LoVo (cell line): ENCODE results near the gene TMEM214.
A peak's percentile ranks its signal among the peaks of the same experiment; 100 is the strongest.

Experiments
- DNase-seq: peaks from one replicate; pipeline ENCODE4 v3.0.0-alpha.2; 2016; ENCODE audit warnings: low spot score

Gene TMEM214

DNA sequence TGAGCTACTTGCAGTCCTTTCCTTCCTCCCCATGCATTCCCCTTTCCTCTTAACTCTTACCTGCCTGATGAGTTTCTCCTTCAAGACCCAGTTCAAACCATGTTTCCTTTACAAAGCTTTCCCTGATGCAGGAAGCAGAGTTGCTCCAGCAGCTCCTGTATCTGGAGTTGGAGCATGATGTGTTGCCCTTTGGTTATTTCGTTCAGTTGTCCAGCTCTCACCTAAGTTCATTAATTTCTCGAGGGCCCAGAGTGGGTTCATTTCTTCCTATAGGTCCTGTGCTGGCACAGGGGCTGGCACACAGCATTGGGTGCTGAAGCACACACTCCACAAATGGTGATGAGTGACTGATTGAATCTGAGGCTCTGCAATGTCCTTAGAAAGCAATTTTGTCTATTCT lies 23.0 kb upstream of the TMEM214 start:
- no peak for DNase-seq

DNA sequence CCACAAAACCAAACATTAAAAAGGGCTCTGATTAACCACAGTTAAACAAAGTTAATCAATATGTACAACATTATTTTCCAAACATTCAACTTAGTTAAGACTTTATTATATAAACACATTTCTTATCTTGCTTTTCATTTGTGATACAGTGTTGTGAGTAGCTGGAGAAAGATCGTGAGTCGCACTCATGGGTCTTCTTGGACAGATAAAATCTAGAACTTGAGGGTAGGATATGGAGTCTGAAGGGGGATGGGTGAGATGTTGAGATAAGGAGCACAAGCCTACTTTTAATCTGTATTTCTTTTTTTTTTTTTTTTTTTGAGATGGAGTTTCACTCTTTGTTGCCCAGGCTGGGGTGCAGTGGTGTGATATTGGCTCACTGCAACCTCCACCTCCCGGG lies 22.6 kb upstream of the TMEM214 start:
- DNase-seq, result no peak

DNA sequence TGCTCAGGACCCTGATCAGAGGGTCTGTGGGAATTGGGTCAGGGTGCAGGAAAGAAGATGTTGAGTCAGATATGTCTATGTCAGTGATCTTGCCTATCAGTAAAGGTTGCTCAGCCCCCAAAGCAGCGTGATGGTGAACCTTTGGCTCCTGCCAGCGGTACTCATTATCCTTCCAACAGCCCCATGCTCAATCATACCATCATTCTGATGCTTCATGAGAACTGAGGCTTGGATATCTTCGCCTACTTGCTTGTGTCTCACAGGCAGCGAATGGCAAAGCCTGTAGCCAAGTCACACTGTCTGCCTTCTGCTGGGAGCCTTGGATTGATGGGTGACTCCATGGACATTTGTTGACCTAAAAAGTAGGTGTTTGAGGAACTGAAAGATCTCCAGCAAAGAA lies 19.0 kb upstream of the TMEM214 start:
- DNase-seq, result no peak

DNA sequence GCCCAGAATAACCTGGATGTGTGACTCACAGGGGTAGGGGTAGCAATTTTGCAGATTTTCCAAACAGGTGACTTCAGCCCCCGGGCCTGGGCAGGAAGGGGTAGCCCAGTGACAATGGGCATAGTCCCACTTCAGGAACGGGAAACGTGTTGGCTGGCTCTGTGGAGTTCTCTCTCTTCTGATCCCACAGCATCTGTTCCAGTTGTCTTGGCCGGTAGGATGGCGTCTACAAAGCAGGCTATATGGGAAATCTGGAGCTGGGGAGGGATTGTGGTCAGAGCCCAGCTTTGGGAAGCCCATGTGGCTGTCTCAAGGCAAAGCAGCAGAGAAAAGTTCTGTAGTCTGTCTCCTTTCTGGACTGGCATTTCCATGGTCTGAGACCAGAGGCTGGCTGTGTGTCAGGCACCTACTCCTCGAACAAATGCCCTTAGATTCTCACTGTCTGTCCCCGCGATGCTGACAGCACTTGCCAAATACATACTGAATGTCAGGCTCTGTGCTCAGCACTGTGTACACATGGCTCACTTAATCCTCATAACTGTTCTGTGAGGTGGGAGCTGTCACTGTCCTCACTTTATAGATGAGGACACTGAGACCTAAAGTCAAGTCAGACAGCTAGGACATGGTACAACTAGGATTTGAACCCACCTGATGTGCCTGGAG lies 17.9 kb upstream of the TMEM214 start:
- no peak for DNase-seq

DNA sequence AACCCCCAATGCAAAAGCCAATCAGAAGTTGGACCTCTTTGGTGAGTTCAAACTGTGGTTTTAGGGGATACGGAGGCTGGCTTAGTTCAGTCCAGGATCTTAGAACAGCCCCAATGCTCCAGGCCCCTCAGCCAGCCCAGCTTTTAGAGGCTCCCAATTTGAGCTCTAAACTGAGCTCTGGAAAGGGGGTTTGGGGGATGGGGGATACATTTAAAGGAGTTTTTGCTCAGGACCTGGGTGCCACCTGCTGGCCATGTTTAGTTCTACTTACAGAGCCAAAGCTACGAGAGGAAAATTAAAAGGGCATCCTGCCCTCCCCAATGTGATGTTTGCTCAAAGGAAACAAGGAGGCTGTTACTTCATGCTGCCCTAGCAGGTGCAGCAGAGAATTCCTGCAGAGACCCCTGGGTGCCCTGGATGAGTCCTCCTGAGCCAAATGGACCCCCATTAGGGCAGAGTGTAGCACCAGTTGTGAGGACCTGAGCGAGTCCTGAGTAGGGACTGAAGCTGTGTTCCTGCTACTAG lies 15.9 kb upstream of the TMEM214 start:
- peak; percentile 56 for DNase-seq

DNA sequence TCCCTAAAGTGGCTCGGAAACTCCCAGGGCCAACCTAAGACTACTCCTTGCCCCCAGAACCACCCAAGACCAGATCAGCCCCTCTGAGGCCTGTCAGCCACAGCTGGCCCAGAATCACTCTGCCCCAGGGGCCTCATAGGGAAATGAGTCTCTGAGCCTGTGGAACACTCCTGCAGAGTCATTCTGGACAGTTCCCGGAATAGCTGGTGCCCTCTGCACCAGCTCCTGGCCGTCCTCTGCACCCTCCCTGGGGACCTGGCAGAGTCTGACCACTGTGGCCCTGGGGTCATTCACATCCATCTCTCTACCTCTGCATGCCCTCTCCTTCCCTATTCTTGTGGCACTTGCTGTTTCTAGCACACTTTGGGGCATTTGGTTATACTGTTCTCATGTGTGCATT lies 14.6 kb upstream of the TMEM214 start:
- DNase-seq, result no peak

DNA sequence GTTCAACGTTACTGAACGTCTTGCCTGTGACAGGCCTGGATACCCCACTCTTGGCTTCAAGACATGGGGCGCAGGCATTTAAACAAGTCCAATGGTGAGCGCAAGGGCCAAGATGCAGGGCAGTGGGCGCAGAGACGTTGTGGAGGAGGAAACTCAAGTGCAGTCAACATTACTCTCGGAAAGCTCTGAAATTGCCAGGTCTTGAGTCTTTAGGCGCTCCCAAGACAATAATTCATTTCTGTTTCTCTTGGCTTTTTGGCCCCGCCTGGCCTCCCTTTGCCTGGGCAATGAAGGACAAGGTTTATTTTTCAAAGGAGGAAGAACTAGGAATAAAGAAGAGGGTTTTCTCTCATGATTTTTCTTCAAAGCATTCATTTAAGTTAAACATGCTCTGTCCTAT lies 13.3 kb upstream of the TMEM214 start:
- no peak for DNase-seq

DNA sequence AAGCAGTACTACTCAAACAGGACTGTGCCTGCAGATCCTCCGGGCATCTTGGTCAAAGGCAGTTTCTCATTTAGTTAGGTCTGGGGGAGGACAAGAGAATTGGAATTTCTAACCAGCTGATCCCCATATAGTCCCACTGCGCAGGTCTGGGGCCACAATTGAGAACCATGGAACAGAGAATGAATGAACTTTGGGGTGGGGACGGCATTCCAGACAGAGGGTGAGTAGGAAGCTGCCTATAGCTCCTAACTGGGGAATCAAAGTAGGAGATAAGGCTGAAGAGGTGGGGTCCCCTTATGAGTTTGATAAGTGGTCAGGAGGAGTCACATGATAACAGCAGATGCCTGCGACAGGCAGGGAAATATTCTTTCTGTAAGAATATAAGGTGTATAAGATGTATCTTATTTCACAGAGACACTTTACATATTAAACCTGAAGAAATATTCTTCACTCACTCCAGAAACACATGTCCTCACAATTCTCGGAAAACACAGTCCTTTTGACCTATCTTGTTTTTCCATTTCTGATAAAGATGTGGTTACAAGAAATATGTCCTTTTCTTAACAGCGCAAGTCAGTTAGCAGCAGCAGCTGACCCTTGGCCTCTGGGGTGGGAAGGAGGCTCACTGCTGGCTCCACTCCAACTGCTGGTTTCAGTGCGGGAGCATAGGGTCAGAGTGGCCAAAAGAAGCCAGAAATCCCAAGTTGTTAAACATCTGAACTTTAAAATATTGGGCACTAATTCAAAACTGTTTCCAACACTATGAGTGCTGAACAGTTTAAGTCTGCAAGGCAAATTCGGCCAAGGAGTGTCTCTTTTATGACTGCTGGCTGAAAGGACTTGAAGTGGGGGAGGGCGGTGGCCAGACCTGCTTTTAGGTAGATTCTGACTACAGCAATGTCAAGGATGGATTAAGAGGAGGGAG lies 12.6 kb upstream of the TMEM214 start:
- peak; percentile 41 for DNase-seq

DNA sequence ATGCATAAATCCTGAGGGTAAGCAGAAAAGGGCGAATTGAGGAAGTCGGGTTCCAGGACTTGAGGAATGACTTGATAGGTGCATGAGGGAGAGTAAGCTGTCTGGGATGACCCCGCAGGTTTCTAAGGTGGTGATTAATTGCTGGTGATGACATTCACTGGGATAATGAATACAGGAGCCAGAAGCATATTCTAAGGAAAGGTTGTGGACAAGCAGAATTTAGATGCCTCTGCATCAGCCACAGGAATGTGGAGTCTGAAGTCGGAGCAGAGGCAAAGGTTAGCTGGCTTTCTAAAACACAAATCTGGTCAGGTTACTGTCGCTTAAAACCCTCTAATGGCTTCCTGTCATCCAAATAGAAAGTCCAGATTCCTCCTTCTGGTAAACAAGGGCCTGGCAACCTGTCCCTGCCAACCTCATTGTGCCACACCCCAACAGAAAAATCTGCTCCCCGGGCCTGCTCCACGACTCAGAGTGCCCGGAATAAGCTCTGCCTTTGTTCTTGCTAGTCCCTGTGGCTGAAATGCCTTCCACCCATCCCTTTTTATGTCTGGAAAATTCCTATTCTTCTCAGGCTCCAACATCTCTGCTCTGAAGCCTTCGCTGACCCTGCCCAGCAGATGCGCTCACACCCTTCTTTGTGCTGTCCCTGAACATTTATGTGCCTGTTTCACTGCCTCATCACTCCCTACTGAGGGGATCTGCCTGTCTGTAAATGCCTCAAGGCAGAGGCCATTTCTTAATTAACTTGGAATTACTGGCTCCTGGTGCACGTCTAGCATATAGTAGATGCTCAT lies 11.3 kb upstream of the TMEM214 start:
- peak; percentile 78 for DNase-seq

DNA sequence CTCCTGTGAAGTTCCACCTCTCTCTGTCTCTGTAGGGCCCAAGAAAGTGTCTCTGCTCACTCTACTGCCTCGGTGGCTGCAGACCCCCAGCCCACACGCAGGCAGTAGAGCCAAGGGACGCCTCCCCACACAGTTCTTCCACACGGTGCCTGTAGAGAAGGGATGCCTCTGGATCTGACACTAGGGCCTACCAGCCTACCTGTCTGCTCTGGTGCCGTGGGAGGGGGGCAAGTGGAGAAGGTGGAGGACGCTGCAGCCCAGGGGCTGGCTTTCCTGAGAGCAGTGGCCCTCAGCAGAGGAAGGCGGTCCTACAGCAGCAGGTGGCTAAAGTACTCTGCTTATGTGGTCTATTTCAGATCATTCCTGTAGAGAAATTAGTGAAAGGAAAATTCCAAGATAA lies 9.0 kb upstream of the TMEM214 start:
- no peak for DNase-seq

DNA sequence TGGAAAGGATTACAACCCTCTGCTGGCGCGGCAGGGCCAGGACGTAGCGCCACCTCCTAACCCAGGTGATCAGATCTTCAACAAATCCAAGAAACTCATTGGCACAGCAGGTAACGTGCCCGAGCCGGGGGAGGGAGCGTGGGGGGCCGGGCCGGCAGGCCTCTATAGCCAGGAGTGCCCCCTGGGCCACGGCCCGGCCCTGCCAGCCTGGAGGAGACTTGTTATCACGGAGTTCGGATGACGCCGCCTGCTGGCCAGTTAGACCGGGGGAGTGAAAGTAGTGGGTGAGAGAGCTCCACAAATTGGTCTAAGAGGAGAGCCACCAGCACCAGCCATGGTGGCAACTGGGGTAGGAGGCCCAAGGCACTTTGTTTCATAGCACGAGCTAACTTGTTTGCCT lies 8.6 kb upstream of the TMEM214 start:
- DNase-seq, result no peak

DNA sequence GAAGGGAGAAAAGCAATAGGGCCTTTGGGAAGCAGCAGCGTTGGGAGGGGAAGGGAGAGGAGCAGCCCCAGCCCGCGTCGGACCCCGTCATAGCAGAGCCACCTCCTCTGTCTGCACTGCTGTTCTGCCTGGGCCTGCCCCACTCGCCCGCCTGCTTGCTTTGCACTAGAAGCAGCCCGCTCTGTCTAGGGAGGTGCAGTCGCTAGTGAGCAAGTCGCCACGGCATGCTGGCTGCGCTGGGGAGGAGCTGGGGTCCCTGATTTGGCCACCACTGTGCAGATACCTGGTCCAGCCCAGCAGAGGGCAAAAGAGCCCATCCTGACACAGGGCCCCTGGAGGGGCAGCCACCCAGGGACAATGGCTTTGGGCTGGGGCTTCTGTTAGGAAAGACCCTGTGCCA lies 8.0 kb upstream of the TMEM214 start:
- DNase-seq, result no peak

DNA sequence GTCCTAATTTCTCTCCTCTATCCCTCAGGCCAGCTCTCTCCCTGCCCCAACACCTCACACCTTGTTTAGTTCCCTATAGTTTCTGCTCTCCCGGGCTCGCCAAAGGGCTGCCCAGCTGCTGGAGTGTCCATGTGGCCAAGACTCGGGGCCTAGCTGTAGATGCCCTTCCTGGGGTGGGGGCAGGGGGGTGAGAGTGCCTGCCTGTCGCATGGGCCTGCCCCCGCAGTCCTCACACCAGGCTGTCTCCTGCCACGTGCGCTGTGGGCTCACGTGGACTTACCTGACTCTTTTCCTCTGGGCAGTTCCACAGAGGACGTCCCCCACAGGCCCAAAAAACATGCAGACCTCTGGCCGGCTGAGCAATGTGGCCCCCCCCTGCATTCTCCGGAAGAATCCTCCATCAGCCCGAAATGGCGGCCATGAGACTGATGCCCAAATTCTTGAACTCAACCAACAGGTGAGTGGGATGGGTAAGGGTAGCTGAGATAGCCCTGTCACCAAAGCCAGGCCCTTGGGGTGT lies 7.4 kb upstream of the TMEM214 start:
- no peak for DNase-seq

DNA sequence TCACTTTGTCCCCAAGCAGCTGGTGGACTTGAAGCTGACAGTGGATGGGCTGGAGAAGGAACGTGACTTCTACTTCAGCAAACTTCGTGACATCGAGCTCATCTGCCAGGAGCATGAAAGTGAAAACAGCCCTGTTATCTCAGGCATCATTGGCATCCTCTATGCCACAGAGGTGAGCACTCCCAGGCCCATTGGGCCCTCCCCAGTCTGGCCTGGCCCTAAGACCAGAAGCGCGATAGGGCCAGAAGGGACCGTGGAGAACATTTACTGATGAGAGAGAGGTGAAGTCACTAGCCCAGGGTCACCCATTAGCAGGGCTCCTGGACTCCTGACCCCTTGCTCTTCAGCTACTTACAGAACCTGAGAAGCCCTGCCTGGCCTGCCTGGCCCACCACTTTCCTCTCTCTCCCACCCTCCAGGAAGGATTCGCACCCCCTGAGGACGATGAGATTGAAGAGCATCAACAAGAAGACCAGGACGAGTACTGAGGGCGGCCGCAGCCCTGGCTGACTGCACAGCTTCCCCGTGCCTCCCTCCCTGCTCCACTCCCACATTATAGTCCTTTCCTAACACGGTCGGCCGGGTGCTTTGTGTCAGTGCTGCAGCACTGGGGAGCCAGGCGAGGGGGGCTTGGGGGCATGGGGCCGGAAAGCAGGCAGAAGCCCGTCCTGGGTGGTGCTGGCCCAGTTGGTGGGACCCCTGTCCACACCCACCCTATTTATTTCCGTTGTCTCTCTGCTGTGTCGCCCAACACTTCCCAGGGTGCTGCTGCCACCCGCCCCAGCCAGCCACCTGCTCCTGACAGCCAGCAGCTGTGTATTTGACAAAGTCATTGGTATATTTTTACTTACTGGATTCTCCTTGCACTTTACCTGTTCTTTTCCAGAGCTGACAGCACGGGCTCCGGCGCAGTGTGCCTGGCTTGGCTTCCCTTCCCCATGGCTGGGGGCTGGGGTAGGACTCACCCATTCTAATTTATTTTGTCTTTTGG lies 6.6 kb upstream of the TMEM214 start:
- no peak for DNase-seq

DNA sequence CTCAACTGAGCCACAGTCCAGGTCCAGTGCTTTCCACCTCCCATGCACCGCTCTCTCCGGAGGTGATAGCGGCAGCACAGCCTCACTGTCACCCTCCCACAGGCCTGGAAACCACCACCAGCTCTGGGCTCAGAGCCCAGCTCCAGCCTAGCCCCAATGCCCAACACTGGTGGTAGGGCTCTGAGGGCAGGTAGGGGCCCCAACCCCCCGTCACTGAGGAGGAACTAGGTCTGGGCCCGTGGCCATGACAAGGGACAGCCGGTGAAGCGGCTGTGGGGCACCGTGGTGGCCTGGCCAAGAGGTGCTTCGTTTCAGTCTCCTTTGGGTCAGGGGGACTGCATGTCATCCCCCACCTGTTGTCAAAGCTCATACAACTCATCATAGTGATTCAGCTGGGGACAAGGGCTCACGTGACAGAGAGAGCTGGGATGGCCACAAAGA lies 5.5 kb upstream of the TMEM214 start:
- DNase-seq, result no peak

DNA sequence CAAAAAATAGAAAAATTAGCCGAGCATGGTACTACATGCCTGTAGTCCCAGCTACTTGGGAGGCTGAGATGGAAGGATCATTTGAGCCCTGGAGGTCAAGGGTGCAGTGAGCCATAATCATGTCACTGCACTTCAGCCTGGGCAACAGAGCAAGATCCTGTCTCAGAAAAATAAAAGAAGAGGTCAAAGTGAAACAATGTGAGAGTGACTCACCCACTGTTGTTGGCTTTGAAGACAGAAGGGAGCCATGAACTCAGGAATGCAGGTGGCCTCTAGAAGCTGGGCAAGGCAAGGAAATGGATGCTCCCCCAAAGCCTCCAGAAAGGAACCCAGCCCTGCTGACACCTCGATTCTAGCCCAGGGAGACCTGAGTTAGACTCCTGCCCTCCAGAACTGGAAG lies 3.7 kb upstream of the TMEM214 start:
- DNase-seq, result no peak

DNA sequence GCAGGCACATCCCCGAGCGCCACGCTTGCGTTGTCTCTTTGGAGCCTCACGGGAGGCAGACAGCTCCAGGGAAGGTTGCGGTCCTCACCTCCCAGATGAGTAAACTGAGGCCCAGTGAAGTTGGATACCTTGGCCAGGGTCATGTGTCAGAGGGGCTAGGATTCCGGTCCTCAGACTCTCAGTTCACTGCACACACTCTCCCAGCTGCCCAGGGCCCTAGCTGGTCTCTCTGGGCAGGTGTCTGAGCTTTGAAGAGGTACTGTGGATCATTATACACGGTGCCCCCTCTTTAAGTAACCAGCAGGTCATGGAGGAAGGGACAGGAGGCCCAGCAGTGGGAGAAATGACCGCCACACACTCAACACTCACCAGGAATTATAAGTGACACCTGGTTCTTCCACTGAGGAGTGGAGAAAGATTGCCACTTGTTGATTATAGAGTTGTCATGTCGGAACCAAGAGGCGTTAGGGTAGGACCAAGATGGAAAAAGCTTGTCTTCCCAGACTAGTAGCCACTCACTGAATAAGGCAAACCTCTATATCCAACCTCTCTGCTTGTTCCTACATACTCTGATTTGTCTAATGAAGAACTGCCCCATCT lies 588 bp downstream of the TMEM214 start:
- DNase-seq, result no peak

DNA sequence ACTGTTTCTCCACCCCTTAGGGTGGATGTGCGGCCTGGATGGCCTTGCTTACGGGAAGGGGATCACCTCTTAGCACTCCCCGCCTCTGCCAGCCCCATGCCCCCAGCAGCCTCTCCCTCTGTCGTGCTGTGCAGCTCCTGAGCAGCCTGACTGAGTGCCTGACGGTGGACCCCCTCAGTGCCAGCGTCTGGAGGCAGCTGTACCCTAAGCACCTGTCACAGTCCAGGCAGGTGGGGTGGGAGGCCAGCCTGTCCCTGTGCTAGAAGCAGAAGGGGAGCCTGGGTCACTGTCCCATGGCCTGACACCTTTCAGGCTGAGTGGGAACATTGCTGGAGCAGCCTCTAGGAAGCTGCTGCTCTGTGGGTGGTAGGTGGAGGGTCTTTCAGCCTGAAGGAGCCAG lies 5.2 kb downstream of the TMEM214 start:
- no peak for DNase-seq

DNA sequence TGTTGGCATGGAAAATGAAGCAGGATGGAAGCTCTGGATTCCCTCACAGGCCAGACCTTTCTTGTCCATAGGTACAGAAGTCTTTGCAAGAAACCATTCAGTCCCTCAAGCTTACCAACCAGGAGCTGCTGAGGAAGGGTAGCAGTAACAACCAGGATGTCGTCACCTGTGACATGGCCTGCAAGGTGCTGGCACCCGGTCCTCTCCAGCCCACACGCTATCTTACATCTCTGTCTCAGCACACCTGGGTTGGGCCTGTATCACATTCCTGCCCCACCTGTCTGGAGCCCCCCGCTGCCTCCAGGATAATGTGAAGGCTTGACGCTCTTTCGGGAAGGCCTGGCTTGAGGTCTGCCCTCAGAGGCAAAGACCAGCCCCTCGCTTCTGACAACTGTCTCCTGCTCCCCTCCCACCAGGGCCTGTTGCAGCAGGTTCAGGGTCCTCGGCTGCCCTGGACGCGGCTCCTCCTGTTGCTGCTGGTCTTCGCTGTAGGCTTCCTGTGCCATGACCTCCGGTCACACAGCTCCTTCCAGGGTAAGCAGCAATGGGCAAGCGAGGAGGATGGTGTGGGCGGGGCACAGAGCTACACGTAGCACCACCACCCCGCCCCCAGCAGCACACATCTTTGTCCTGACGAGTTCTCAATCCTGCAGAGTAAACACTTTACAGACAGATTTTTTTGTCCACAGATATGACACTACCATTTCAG lies 6.0 kb downstream of the TMEM214 start:
- DNase-seq, result no peak

DNA sequence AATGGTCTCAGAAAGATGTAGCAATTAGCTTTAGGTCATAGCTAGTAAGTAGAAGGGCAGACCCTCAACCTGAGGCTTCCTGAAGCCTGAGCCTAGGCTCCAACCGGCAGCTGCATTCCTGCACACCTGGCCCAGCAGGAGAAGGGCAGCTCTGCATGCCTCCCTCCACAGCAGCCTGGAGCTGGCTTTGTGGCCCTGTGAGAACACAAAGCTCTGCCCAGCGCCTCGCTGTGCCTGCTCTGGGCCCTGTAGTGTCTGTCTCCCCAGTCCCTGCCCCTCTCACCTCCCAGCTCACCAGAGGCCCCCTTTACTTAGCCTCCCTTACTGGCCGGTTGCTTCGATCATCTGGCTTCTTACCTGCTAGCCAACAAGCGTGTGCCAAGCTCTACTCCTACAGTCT lies 6.7 kb downstream of the TMEM214 start:
- no peak for DNase-seq
